GM21360 (cell line): ENCODE results near the gene LOXL4.

Experiments
- ATAC-seq: cut with Tn5 transposase; IDR thresholded peaks from one replicate; pipeline ENCODE4 v1.9.1; 2021; ENCODE audit warnings: mild to moderate bottlenecking, moderate library complexity; ENCODE audit not compliant: unreplicated experiment

Gene LOXL4

GRCh38 chr10:98295401-98295811 lies 27.4 kb upstream of the LOXL4 start:
- ATAC-seq, result no peak

DNA sequence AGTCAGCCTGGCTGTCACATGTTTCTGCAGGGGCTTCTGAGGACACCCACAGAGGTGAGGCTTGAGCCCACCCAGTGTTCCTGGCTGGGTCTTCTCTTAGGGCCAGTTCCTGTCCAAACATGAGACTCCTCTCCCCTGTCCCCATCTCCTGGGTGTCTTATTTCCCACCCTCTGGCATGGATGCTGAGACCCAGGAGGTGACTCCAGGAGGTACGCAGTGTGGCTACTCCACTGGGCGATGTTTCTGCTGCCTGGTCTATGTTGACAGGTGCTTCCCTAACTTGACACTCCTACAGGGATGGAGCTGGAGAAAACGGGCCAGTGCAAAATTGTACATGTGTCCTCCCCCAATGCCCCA lies 26.3 kb upstream of the LOXL4 start:
- ATAC-seq, result no peak

GRCh38 chr10:98293550-98294269 lies 25.7 kb upstream of the LOXL4 start:
- ATAC-seq, result no peak

DNA sequence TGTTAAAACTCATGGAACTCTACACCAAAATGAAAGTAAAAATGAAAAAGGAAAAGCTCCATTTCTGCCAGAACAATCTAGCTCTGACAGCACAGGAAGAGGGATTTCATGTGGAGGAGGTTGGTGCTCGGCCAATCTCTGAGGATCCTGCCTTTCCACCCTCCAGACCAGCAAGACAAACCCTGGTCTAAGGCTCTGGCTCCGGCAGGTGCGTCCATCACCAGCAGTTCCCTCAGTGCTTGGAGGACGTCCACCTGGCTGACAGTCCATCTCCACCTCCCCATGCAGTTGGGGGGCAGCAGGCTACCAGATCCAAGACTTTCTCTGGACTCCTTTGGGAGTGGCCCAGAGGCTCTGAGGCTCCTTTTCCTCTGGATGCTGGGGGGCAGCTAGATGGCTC lies 25.0 kb upstream of the LOXL4 start:
- ATAC-seq, result no peak

DNA sequence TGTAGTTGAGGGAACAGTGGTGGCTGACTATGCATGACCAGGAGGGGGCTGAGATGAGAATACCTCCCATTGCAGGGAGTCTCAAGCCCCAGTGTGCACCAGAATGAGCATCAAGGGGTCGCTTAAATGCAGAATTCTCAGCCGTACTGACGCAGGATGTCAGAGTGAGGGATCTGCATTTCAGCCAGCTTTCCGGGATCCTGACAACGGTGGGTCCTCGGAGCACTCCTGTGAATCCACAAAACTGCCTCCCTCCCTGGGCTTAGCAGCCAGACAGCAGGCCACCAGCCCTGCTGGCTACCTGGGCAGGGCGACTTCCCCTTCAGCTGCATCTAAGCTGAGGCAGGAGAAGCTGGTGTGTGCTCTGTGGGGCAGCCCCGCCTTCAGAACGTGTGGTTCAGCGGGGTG lies 21.8 kb upstream of the LOXL4 start:
- no peak for ATAC-seq

DNA sequence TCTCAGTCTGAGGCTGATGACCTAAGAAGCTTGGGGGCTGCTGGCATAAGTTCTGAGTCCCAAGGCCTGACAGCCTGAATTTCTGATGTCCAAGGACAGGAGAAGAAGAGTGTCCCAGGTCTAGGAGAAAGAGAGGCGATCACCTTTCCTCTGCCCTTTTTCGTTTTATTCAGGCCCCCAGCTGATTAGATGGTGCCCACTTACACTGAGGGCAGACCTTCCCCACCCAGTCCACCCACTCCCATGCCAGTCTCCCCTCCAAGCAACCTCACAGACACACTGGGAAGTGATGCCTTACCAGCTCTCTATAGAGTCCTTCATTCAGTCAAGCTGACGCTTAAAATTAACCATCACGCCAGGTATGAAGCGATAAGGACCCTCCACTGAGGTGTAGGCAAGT lies 19.3 kb upstream of the LOXL4 start:
- ATAC-seq, result no peak

- no peak for ATAC-seq
Observed at GRCh38 chr10:98286419-98286818, 18.4 kb upstream of the LOXL4 start.

DNA sequence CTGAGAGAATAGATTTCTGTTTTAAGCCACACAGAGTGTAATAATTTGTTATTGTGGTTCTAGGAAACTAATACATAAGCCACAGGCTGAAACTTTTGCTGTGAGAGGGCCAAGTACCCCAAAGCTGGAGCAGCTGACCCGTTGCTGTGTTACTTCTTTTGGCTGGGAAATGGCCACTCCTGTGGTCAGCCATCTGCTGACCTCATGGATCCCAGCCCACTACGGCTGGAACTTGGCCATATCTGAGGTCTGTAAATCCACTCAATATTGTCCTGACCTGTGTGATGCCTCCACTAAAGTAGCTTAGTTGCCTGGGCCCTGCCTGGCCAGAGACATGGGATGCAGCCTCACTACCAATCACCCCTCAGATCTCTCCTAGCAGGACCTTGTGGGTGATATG lies 17.4 kb upstream of the LOXL4 start:
- ATAC-seq, result no peak

- no peak for ATAC-seq
Observed at GRCh38 chr10:98276311-98276710, 8.3 kb upstream of the LOXL4 start.

DNA sequence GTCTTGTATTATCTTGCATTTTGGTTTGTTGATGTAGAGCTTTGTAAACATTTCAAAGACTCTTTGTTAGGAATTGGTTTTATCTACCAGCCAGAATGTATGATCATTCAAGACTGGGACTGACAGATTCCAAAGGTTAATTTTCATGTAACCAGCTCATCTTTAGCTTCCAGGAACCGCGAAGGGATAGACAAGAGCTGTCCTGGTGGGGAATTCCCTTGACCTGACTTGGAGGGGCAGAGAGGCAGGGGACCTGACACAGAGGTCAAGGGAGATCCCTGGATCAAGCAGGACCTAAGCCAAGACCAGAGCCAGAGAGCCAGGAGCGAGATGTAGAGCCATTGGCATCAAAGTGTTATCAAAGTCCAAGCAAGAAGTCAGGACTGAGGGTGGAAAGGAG lies 6.6 kb upstream of the LOXL4 start:
- no peak for ATAC-seq

DNA sequence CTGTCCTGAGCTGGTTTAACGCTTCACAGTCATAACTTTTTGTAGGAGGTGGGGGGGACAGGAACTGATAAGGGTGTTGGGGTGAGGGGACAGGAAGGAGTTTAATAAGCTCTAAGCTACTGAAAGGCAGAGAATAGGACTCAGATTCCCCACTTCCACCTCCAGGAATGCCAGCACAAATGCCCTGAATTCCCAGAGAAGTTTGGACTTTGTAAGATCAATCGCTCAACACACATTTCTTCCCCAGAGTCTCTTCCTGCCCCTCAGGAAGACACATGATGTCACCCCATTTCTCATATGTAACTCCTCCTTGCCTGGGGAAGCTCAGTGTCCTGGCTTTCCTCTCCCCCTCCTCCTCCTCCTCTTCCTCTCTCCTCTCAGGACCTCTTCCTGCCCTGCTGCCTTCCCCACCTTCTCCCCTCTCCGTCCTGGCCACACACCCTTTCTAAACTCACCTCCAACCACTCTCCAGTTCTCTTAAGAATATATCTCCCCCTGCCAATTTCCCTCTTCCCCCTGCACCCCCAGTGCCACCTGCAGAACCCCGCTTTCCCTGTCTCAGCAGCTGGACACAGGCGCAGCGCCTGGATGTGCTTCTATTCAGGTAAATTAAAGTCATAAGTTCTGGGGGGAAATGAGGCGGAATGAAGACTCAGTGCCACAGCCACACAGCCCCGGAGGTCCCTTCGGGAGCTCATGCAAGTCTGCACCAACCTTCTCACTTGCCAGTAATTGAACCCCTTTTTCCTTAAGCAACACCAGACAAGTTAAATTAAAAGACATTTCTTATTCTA lies 5.3 kb upstream of the LOXL4 start:
- ATAC-seq, result no peak

DNA sequence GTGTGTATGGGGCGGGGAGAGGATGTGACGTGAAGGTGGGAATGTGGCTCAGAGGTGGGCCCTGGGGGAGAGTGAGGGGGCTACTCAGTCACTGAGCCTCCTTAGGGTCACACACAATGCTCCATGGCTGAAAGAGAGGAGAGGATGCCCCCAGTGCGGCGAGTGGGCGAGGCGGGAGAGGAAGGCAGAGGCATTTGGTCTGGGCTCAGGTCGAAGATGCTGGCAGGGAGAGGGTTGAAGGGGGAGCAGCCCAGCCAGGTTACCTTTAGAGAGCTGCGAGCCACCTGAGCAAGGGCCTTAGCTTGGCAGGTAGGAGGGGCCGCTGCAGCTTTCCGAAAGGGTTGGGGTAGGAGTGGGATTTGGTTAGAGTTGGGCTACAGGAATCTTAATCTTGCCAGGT lies 4.7 kb upstream of the LOXL4 start:
- ATAC-seq, result no peak

- ATAC-seq, result no peak
Observed at GRCh38 chr10:98272245-98272644, 4.3 kb upstream of the LOXL4 start.

DNA sequence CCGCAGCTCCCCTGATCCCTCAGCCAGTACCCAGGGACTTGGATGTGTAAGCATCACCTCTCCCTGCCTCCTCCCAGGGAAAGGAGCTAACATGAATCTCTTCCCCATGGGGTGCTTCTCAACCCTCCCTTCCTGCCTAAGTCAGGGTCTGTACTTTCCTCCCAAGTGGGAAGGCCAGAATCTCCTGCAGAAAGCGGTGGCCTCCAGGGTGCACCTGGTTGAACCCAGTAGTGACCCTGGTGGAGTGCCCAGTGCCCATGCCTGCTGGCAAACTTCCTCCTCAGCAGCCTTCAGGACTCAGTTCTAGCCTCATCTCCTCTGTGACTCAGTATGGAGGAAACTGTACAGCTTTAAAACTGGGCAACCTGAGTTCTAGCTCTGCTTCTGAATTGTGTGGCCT lies 2.8 kb upstream of the LOXL4 start:
- no peak for ATAC-seq

DNA sequence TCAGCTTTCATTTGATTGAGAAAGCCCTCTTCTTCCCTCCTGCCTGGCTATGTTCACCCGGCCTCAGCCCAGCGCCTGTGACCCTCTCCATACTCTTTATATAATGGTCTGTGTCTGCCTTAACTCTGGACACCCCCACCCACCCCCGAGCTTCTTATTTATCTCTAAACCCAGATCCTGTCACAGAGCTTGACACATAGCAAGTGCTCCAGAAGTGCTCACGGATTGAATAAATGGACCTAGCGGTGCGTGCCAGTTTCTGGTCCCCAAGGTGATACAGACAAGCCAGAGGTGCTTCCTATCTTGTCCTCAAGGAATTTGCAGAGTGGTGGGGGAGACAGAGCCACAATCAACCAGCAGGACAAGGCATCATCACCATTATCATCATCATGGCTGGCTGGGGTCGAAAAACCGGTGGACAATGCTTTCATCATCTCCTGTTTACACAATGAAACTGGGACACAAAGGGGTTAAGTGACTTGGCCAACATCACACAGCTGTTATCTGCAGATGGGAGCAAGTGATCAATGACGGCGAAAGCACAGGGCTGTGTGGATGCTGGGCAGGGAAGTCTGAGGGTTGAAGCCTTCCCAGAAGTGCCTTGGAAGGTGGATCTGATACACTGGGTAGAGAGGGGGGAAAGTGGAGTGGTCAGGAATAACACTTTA lies 2.2 kb upstream of the LOXL4 start:
- no peak for ATAC-seq

DNA sequence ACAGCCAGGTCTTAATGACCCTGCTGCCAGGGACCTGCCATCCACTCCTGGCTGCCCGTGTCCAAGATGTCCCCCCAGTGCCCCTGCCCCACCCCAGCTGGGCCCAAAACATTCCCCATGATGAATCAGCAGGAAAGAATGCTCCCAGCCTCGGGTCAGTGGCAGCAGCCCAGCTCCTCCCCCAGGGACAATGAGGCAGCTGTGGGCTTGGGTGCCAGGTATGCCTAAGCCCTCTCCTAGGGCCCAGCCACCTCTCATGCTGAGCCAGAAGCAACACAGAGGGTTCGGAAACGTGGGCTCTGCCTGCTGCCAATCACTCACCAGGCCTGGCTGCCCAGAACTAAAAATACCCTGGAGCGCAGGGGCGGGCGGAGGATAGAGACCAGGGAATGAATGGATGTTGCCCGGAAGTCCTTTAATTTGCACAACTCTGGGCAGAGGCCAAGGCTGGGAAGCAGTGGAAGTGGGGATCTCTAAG lies 1.5 kb upstream of the LOXL4 start:
- ATAC-seq, result no peak

DNA sequence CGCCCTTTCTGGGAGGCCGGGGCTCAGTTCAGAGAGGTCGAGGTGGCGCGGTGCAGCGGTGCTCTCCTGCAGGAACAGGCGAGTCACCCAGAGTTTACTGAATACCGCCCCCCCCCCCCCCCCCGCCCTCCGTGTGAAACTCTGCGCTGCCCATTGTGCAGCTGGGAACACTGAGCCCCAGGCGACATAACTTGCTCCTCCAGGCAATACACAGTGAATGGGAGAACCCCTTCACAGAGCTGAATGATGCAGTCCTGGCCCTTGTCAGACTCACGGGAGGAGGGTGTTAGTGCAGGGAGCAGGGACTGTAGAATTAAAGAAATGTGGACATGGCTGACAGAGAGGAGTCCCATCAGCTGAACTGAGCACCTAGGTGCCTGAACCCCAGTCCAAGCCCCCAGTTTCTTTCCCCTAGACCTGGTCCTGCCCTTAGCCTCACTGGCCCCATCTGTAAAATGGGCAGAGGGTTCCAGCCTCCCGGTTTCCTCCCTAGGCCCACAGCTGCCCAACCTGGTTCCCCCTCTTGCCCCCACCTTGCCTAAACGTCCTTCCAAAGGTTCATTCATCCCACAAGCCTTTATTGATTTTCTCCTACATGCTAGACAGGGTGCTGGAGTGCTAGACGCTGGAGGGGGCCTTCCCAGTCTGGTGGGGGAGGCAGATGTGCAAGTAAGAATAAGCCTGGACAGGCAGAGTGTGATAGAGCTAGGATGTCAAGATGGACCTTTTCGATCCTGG lies 869 bp upstream of the LOXL4 start:
- no peak for ATAC-seq

DNA sequence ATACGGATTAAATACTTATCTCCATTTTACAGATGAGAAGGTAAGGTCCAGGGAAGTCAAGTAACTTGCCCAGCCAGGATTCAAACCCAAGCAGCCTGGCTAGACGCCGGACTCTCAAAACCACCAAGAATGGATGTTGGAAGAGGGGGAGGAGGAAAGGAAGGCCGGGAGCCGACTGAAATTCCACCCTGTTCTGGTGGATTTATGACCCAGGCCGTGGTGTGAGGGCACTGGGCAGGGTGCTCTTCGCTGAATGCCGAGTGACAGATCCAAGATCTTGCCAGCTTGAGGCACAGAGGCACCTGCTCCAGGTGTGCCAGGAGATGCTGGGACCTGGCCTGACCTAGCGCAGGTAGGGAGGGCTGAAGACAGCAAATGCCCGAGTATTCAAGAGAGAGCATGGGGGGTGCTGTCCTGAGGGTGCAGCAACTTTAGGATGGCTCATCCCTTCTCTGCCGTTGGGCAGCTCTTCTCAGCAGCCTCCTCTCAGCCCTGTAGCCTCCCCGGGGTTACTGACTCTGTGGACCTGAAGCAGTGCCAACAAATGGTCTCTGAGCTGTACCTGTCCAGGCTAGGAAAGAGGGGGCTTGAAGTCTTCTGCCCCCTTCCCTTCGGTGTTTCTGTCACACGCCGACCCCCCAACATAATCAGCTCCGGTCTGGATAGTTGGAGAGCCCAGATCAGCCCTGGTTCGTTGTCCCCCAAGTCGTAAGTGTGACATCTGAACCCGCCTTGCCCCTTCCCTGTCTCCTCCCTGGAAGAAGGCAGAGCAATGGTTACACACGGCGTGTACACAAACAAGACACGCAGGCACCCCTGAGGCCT lies 713 bp downstream of the LOXL4 start:
- no peak for ATAC-seq

- no peak for ATAC-seq
Observed at GRCh38 chr10:98266647-98267046, 1.3 kb downstream of the LOXL4 start.
